ENCODE results near the gene ANKAR.
"Not testable (repeated sequence)": the region's sequence is repeated elsewhere in the genome, so short reads cannot be mapped to it uniquely, and the experiment has no call there.

The ANKAR gene

GRCh38 chr2:189674374-189675112 lies at the start of gene ANKAR:
TSS of gene ANKAR (plus strand) at chr2:189674670. CDS start at chr2:189676491, 1,821 bp downstream.
- no peak for DNase-seq

- no peak for DNase-seq
These were observed 48.8 kb upstream of the ANKAR start for GRCh38 chr2:189625636-189626035.

DNA sequence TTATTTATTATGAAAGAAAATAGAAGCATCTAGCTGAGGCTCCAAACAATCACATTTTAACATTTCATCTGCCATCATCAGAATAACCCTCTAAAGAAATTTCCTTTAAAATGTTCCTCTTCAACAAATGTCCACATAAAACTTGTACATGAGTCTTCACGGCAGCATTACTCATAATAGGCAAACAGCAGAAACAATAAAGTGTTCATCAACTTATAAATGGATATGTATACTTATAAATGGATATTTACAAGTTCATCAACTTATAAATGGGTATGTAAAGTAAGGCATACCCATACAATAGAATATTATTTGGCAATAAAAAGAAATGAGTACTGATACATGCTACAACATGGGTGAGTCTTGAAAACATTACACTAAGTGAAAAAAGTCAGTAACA lies 46.7 kb upstream of the ANKAR start:
- DNase-seq: no peak

DNA sequence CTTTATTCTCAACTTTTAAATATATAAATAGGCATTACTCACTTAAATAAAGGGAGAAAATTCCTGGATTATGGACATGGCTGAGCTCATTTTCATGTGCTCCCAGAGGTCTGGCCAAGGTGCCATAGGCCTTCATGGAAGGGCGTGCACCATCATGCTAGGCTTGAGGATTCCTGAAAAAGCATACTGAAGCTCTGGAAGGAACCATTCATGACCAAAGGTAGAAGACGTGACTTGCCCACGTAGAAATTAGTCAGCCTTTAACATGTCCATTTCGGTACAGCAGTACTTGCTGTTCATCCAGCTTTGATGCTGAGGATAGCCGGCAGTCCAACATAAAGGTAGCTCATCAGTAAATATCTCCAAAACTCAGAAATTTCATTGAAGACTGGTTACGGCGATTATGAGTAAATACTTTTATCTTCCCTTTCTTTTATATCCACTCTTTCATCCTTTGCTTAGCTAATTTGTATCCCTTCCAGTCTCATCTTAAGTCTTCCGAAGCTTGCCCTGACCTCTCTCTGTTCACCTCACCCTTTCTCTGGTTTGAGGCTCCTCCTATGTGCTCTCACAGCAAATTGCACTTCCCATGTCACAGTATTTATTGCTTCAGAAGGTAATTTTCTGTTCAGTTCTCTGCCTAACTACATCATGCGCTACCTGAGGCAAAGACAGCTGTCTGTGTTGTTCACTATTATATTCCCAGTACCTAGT lies 45.5 kb upstream of the ANKAR start:
- DNase-seq: peak; percentile 13

DNA sequence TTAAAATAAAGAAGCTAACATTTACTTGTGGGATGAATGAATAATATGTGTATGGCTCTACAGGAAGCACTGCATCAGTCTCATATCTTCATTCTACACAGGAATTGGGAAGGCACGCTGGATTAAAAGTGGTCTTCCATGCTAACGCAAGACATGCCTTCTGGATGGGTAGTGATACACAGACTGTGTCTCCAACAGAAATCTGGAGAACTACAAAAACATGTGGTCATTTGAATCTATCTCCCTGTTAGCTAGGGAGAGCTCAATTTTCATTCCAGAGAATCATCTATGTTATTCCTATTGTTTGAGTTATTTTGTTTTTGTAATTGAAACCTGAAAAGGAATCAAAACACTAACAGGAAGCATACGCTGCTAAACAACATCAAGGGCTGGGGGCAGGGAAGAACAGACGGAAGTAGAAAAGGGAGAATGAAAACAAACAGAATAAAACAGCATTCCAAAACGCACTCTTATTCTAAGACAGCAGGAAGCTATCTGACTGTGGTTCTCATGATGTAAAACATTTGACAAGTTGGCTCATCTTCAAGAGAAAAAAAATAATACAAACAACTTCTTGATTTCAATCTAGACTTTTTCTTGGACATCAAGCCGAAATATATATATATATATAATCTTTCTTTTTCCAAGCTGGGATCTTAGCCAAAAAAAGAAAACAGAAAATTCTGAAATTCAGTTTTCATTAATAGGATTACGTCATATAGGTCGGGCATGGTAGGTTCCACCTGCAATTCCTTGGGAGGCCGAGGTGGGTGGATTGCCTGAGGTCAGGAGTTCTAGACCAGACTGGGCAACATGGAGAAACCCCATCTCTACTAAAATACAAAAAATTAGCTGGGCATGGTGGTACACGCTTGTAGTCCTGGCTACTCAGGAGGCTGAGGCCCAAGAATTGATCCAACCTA lies 44.7 kb upstream of the ANKAR start:
- DNase-seq: no peak

- DNase-seq: no peak
These were observed 42.6 kb upstream of the ANKAR start for GRCh38 chr2:189631849-189632248.

- peak; percentile 33 for DNase-seq
These were observed 41.1 kb upstream of the ANKAR start for GRCh38 chr2:189633392-189633811.

- no peak for DNase-seq
These were observed 39.1 kb upstream of the ANKAR start for GRCh38 chr2:189635353-189635752.

DNA sequence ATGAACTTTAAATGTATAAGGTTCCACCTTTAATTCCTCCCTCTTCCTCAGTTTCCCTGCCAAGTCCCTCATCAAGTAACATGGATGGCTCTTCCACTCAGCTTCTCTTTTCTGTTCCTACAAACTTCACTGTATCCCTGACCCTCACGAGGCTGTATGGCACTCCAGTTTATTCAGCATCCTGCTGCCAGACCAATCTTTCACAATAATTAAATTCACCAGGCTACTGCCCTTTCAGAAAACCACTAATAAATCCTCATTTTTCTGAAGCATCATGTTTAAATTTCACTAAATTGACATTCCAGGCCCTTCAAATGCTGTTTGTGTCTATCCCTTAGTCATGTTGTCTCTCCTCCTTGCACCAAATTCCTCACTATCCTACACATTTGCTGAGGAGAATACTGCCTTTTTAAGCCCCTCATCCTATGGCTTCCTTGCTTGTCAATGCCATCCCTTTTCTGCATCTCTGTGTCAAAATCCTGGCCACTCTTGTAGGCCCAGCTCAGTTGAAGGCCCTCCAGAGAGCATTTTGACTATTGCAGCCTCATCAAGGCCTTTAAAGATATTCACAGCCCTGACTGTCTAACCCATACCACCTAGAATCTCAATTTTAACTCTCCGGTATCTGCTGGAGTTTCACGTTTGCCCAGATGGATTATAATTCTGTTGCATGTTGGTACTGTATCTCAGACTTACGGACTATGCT lies 36.0 kb upstream of the ANKAR start:
- DNase-seq: no peak

- peak; percentile 38 for DNase-seq
These were observed 35.4 kb upstream of the ANKAR start for GRCh38 chr2:189639007-189639609.

- peak; percentile 81 for DNase-seq
These were observed 33.5 kb upstream of the ANKAR start for GRCh38 chr2:189641002-189641401.

DNA sequence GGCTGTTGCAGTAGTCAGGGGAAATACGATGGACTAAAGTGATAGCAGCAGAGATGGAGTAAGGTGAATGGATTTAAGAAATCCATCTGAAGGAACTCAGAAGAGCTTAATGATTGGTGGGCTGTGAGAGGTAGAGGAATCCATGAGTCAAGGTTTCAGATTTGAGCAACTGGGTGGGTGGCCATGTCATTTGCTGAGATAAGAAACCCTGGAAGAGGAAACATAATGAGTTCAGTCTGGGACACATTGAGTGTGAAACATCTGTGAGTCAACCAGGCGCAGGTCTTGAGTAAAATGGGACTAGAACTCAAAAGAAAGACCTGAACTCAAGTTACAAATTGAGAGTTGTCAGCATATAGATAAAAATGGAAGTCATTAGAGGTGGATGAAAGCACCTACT lies 32.9 kb upstream of the ANKAR start:
- no peak for DNase-seq

GRCh38 chr2:189646521-189646920 lies 27.9 kb upstream of the ANKAR start:
- no peak for DNase-seq

DNA sequence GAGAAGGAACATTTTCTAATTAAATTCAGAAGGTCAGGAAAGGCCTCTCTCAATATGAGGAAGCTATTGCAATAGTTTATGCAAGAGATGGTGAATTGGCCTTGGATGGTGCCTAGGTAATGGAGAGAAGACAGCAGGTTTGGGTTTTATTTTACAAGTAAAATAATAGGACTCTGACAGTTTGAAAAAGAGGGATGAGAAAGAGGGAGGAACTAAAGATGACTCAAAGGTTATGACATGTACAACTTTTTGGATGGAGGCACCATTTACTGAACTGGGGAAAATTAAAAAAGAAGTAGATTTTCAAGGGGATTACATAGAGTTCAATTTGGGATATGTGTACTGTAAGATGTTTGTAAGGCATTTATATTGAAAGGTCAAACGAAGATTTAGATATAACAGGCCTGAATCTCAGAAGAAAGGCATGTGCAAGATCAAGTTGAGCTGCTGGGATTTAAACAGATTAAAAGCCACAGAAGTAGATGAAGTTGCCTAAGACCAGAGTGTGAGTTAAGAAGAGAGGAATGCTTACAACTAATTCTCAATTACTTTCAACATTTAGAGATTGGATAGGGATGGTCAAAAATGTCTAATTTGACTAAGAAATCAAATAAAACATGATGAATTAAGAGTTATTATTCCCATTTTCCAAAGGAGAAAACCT lies 25.5 kb upstream of the ANKAR start:
- peak; percentile 52 for DNase-seq

- no peak for DNase-seq
These were observed 23.2 kb upstream of the ANKAR start for GRCh38 chr2:189651284-189651683.

GRCh38 chr2:189653464-189653863 lies 21.0 kb upstream of the ANKAR start:
- not testable (repeated sequence) for DNase-seq

DNA sequence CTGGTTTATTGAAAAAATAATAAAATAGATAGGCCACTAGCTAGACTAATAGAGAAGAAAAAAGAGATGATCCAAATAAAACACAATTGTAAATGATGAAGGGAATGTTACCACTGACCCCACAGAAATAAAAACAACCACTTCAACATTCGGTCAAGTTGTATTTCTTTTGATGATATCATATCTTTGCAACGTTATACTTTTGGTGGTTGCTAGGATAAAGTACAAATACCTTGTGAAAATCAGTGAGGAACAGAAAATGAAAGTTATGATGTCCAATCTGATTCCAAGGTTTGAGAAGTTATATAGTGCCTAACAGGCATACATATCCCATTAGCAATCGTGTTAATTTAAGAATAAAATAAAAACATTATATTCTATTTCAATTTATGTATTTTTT lies 19.8 kb upstream of the ANKAR start:
- no peak for DNase-seq

GRCh38 chr2:189657867-189658266 lies 16.6 kb upstream of the ANKAR start:
- peak; percentile 39 for DNase-seq

DNA sequence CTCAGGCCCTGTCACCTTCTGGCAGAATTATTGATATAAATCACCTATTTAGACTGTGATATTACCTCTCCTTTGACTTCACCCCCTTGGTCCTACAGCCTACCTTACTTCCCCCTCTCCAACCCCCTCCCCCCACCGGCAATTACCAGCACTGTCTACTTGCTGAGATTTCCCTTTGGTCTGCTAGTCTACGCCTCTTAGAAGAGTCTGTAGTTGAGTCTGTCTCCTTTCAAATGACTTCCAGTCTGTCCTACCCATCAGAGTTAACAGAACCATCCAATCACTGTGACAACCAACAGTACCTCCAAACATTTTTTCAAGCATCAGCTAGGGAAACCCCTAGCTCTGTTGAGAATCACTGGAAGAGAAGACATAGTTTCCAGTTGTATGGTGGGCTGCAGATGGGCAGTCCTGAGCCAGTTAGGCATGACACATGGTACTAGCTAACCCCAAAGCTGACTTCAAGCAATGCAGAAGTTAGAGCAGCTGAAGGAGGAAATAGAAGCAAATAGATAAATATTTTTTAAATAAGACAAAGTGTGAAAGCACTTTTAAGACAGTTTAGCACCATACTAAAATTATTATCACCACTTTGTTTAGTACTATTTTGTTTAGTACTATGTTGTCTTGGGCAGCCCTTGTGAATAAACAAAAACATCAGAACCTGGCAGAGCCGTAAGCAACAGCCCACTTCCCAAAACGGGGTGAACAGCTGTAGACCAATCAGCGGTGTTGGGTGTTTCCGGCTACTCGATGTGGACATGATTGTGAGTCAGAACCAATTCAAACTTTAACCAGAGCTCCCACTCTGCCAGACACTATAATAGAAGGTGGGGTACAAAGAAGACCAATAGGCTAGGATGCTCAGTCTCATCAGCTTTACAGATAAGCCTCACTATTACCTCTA lies 15.9 kb upstream of the ANKAR start:
- peak; percentile 38 for DNase-seq

DNA sequence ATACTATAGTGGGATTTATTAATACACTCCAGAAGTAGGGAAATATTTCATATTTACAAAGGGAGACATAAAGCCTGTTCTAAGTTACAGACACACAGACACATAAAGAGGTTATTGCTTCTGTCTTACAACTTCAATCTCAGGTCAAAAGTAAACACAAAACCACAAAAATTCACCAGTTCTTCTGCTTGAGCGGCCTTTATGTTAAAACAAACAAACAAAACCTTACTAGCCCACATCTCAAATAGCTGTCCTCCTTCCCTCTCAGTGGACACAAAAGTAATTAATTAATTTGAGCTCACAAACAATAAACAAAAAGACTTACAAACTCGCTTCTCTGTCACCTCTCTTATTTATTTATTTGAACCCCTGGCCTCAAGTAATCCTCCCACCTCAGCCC lies 14.7 kb upstream of the ANKAR start:
- no peak for DNase-seq

DNA sequence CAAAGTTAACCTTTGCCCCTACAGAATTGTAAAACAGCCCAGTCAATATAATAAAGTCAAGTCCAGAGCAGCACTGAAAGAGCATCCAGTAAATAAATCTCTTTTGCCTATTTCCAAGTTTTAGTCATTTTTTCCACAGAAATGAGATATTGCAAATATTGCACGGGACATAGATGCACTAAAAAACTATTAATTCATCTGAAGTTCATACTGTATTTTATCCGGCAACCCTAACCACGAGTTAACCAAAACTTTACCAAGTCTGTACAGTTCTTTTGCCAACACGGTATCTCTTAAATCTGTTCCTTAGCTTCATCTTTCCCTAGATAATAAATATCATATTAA lies 13.7 kb upstream of the ANKAR start:
- DNase-seq: no peak

Data from NCI-H82 (cell line).